Muscle of leg (tissue), 11 donors: ENCODE results near the gene SLC22A23. TPM values are rescaled to one million over a fixed set of nuclear protein-coding genes. Genes with fewer than 3 reads are reported as not detected.
A peak's percentile ranks its signal among the peaks of the same experiment; 100 is the strongest.

Experiments
- DNase-seq: peaks from one replicate; pipeline ENCODE4 v3.0.0; 2013
- H3K27ac ChIP-seq: one replicate; pipeline ENCODE4 v1.5.1; 2013; ENCODE audit warnings: mild to moderate bottlenecking, low read length, control low read depth
- H3K27me3 ChIP-seq: one replicate; pipeline ENCODE4 v1.6.1; 2013; ENCODE audit warnings: low read length; ENCODE audit not compliant: control insufficient read depth, insufficient read depth
- H3K36me3 ChIP-seq: one replicate; pipeline ENCODE4 v1.6.1; 2013; ENCODE audit warnings: low read length; ENCODE audit not compliant: control insufficient read depth, insufficient read depth
- H3K4me1 ChIP-seq: one replicate; pipeline ENCODE4 v1.6.1; 2013; ENCODE audit warnings: low read length; ENCODE audit not compliant: control insufficient read depth, insufficient read depth
- H3K4me3 ChIP-seq: one replicate; pipeline ENCODE4 v1.5.1; 2013; ENCODE audit warnings: low read length, control low read depth
- H3K9me3 ChIP-seq: replicated peaks from 2 replicates; pipeline ENCODE4 v1.6.1; 2013; ENCODE audit warnings: low read depth, low read length; ENCODE audit not compliant: control insufficient read depth
- WGBS: methylation state at CpG from one replicate; pipeline ENCODE4 v1.1.5; 2013; ENCODE audit warnings: missing lambda C conversion rate; ENCODE audit not compliant: insufficient coverage; 5-methylcytosine and 5-hydroxymethylcytosine counted together
- polyA plus RNA-seq, 8 donors: library from polyadenylated mRNA; unstranded; fragments of 120-200 nt; gene quantifications; one replicate each; pipeline versions ENCODE4 v1.2.1 to v1.2.3, GENCODE V29; 2013; ENCODE audit warnings: inconsistent platforms in 1 of 8, low replicate concordance in 1 of 8; ENCODE audit not compliant: insufficient read length in 8 of 8, insufficient read depth in 1 of 8
- total RNA-seq: library from RNA; stranded (reverse); fragments of 120-200 nt; gene quantifications from one replicate; pipeline ENCODE4 v1.2.4, GENCODE V29; 2013

SLC22A23 gene
- total and polyA plus RNA-seq, 9 donors = 1.1 to 6.2 (median 2.7) TPM

- Histone ChIP-seq H3K9me3 (peaks cover 2% of the 10 kb centered on the region), H3K4me1 (peaks cover 2% of the 10 kb centered on the region), H3K4me3 (no peak overlapping the region), H3K27me3 (peaks cover 2% of the 10 kb centered on the region), H3K27ac (no peak overlapping the region), H3K36me3 (no peaks in the 10 kb centered on the region)
- no peak for DNase-seq
- WGBS = 100% methylated on average over 1 of the region's 4 CpGs
Observed at GRCh38 chr6:3446184-3446583, 10.7 kb downstream of the SLC22A23 start.

GRCh38 chr6:3444276-3445088, 12.4 kb downstream of the SLC22A23 start:
- peaks cover 2% of the 10 kb centered on the region for H3K4me1 ChIP-seq
- H3K27ac ChIP-seq = no peak overlapping the region
- no peak overlapping the region for H3K4me3 ChIP-seq
- H3K36me3 ChIP-seq = no peaks in the 10 kb centered on the region
- 66% methylated on average over 8 of the region's 18 CpGs for WGBS
- H3K9me3 ChIP-seq = peaks cover 2% of the 10 kb centered on the region
- peak; percentile 16 for DNase-seq
- H3K27me3 ChIP-seq = peaks cover 2% of the 10 kb centered on the region

DNA sequence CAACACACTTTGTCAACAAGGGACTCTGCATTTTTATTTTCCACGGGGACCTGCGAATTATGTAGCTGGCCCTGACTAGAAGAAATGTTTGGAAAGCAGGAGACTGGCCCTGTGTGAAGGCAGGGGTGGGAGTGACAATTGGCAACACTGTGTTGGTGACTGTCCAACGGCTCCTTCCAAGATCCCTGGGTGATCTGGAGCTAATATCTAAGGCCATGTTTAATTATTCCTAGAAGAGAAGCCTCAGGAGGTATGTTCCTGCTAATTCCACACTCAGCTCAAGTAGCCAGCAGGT, 13.7 kb downstream of the SLC22A23 start:
- Histone ChIP-seq H3K27ac (no peak overlapping the region), H3K9me3 (peaks cover under 1% of the 10 kb centered on the region), H3K4me1 (peaks cover 7% of the 10 kb centered on the region), H3K27me3 (peaks cover 2% of the 10 kb centered on the region), H3K4me3 (no peak overlapping the region), H3K36me3 (no peaks in the 10 kb centered on the region)
- 69% methylated on average over 2 of the region's 3 CpGs for WGBS
- DNase-seq = no peak

DNA sequence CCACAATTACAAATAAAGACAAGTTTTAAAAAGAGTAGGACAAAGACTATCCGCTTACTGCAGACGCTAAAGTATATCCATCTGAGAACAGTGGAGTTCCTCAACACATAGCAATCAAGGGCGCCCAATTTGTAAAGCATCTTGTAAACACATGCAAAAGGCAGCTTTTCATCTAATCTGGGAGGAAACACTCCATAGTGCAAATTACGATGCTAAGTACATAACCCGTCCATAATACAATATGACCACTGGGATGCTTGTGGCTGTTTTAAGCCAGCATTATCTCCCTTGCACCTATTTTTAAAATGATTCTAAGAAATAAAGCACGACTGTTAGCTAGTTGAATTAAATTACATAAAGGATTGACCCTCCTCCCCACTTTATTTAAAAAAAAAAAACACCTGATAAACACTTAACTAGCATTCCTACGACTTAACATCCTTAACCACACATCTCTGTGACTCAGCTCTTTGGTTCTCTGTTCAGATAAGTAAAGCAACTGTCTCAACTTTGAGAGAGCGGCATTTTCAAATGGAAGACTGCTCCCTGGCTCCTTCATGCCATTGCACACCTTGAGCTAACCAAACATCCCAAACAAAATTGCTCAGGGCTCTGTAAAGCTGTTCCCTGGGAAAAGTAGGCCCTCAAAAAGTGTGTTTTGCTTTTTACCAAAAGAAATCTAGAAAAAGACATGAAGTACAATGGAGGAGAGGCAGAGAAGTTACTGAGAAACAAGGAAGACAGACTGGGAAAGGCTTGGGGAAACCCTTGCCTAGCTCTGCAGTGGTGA, 14.2 kb downstream of the SLC22A23 start:
- peaks cover 9% of the 10 kb centered on the region for H3K4me1 ChIP-seq
- no peaks in the 10 kb centered on the region for H3K36me3 ChIP-seq
- no peak overlapping the region for H3K27ac ChIP-seq
- WGBS = 82% methylated on average over 5 of the region's 8 CpGs
- no peak for DNase-seq
- no peaks in the 10 kb centered on the region for H3K9me3 ChIP-seq
- peaks cover 2% of the 10 kb centered on the region for H3K27me3 ChIP-seq
- no peak overlapping the region for H3K4me3 ChIP-seq

- DNase-seq = no peak
- peaks cover 2% of the 10 kb centered on the region for H3K27me3 ChIP-seq
Observed at GRCh38 chr6:3440911-3441310, 15.9 kb downstream of the SLC22A23 start.

DNA sequence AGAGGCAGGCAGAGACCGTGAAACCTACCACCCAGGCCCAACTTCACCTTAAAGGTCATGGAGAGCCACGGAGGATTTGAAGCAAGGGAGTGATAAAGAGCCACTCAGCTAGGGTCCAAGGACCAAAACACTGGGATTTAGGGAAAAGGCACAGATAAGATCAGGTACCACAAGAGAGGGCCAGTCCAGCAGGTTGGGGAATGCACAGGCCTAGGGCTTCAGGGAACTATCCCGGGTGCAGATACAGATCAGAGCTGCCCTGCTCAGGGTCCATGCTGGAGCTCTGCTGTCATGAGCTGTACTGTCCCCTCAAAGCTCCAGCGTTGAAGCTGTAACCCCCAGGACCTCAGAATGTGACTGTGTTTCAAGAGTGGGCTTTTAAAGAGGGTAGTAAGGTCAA, 16.9 kb downstream of the SLC22A23 start:
- WGBS = 75% methylated on average over 3 of the region's 4 CpGs
- no peak overlapping the region for H3K27ac ChIP-seq

More at GRCh38 chr6:3440911-3441310, 15.9 kb downstream of the SLC22A23 start:
- 95% methylated on average over 4 of the region's 5 CpGs for WGBS
- H3K4me3 ChIP-seq = no peak overlapping the region
- no peaks in the 10 kb centered on the region for H3K36me3 ChIP-seq
- H3K4me1 ChIP-seq = peaks cover 9% of the 10 kb centered on the region
- H3K9me3 ChIP-seq = no peaks in the 10 kb centered on the region
- H3K27ac ChIP-seq = no peak overlapping the region

GRCh38 chr6:3438190-3439167, 18.4 kb downstream of the SLC22A23 start:
- H3K4me3 ChIP-seq = no peak overlapping the region
- WGBS = 41% methylated on average over 10 of the region's 26 CpGs
- H3K27ac ChIP-seq = no peak overlapping the region
- H3K9me3 ChIP-seq = no peaks in the 10 kb centered on the region
- H3K27me3 ChIP-seq = peaks cover 4% of the 10 kb centered on the region
- no peaks in the 10 kb centered on the region for H3K36me3 ChIP-seq
- H3K4me1 ChIP-seq = peaks cover 7% of the 10 kb centered on the region
- peak; percentile 65 for DNase-seq

More for the DNA sequence above, 16.9 kb downstream of the SLC22A23 start:
- H3K27me3 ChIP-seq = peaks cover 4% of the 10 kb centered on the region
- H3K4me3 ChIP-seq = no peak overlapping the region
- peaks cover 9% of the 10 kb centered on the region for H3K4me1 ChIP-seq
- no peaks in the 10 kb centered on the region for H3K36me3 ChIP-seq
- H3K9me3 ChIP-seq = no peaks in the 10 kb centered on the region
- no peak for DNase-seq

- H3K9me3 ChIP-seq = no peaks in the 10 kb centered on the region
- peaks cover 2% of the 10 kb centered on the region for H3K27me3 ChIP-seq
- H3K4me3 ChIP-seq = no peak overlapping the region
- no peak overlapping the region for H3K27ac ChIP-seq
- peaks cover 18% of the 10 kb centered on the region for H3K4me1 ChIP-seq
- DNase-seq = no peak
- WGBS = 49% methylated on average over 3 of the region's 4 CpGs
- H3K36me3 ChIP-seq = no peaks in the 10 kb centered on the region
Observed at GRCh38 chr6:3433005-3433404, 23.8 kb downstream of the SLC22A23 start.

GRCh38 chr6:3432416-3432815, 24.4 kb downstream of the SLC22A23 start:
- 68% methylated on average over 6 of the region's 7 CpGs for WGBS
- Histone ChIP-seq H3K36me3 (no peaks in the 10 kb centered on the region), H3K27ac (no peak overlapping the region), H3K4me1 (peaks cover 22% of the 10 kb centered on the region), H3K9me3 (no peaks in the 10 kb centered on the region), H3K27me3 (peaks cover 2% of the 10 kb centered on the region), H3K4me3 (no peak overlapping the region)
- DNase-seq = no peak
